Stimulated activated naive CD8-positive, alpha-beta T cell treated with anti-CD3 and anti-CD28 coated beads, Interleukin-15, Interleukin-2, amounts not matched to agents 100 U/mL and 50 U/mL, for 24 hours (primary cell): ENCODE measurements around the gene EHD4.
A peak's percentile ranks its signal among the peaks of the same experiment; 100 is the strongest.

Experiments used
- ATAC-seq: fragments of 150-1000 bp; cut with Tn5 transposase; one replicate; pipeline ENCODE4 v1.10.0; 2021
- DNase-seq: peaks from one replicate; pipeline ENCODE4 v3.0.0; 2021

EHD4 gene

GRCh38 chr15:41895957-41896356, 76.4 kb downstream of the EHD4 start:
- DNase-seq (no peak), ATAC-seq (no peak)

- ATAC-seq (no peak), DNase-seq (no peak)
Measured at GRCh38 chr15:41895491-41895890, 76.9 kb downstream of the EHD4 start.

GRCh38 chr15:41894791-41895463, 77.4 kb downstream of the EHD4 start:
- peak; percentile 95 for ATAC-seq
- peak; percentile 77 for DNase-seq

GRCh38 chr15:41894251-41894790, 78.0 kb downstream of the EHD4 start:
- no peak for ATAC-seq
- DNase-seq, result no peak

- ATAC-seq, result no peak
- DNase-seq, result no peak
Measured at GRCh38 chr15:41893422-41894250, 78.7 kb downstream of the EHD4 start, which contains the start of gene SPTBN5. TSS of gene SPTBN5 (minus strand) at chr15:41894053. CDS start at chr15:41893497, 556 bp downstream.

- ATAC-seq (no peak), DNase-seq (no peak)
Measured at GRCh38 chr15:41892621-41893421, 79.5 kb downstream of the EHD4 start.

GRCh38 chr15:41891946-41892345, 80.4 kb downstream of the EHD4 start:
- DNase-seq, result no peak
- no peak for ATAC-seq

GRCh38 chr15:41891226-41891625, 81.1 kb downstream of the EHD4 start:
- ATAC-seq (no peak), DNase-seq (no peak)

- no peak for ATAC-seq
- no peak for DNase-seq
Measured at GRCh38 chr15:41890050-41890690, 82.2 kb downstream of the EHD4 start.

GRCh38 chr15:41888662-41889253, 83.6 kb downstream of the EHD4 start:
- DNase-seq (no peak), ATAC-seq (no peak)

GRCh38 chr15:41887893-41888292, 84.5 kb downstream of the EHD4 start:
- ATAC-seq (no peak), DNase-seq (no peak)

GRCh38 chr15:41887161-41887560, 85.2 kb downstream of the EHD4 start:
- ATAC-seq, result no peak

GRCh38 chr15:41886741-41887140, 85.6 kb downstream of the EHD4 start:
- ATAC-seq (no peak), DNase-seq (no peak)

More at GRCh38 chr15:41887161-41887560, 85.2 kb downstream of the EHD4 start:
- DNase-seq, result no peak

- no peak for ATAC-seq
- no peak for DNase-seq
Measured at GRCh38 chr15:41885841-41886240, 86.5 kb downstream of the EHD4 start.

GRCh38 chr15:41885321-41885720, 87.0 kb downstream of the EHD4 start:
- no peak for DNase-seq
- no peak for ATAC-seq

GRCh38 chr15:41884458-41884857, 87.9 kb downstream of the EHD4 start:
- ATAC-seq (no peak), DNase-seq (no peak)

GRCh38 chr15:41883484-41883825, 88.9 kb downstream of the EHD4 start:
- DNase-seq (no peak), ATAC-seq (no peak)

- no peak for ATAC-seq
- no peak for DNase-seq
Measured at GRCh38 chr15:41882689-41883483, 89.5 kb downstream of the EHD4 start.

GRCh38 chr15:41881920-41882688, 90.3 kb downstream of the EHD4 start:
- ATAC-seq, result no peak

GRCh38 chr15:41881550-41881919, 90.8 kb downstream of the EHD4 start:
- ATAC-seq, result no peak
- DNase-seq, result no peak

More at GRCh38 chr15:41881920-41882688, 90.3 kb downstream of the EHD4 start:
- DNase-seq, result peak; percentile 10
